ENCODE measurements around the gene VIPAS39. TPM values are rescaled to one million over a fixed set of nuclear protein-coding genes. Genes with fewer than 3 reads are reported as not detected.

Gene VIPAS39
- total and polyA plus RNA-seq, 2 of the 4 experiments (the other 2 are of a cell fraction) = 19.0 to 43.0 TPM

GRCh38 chr14:77489041-77489440, 31.6 kb upstream of the VIPAS39 start:
- H3K9me3 ChIP-seq (ENCODE audit: control insufficient read depth, insufficient read depth, low read length) = no peaks in the 10 kb centered on the region
- H2AFZ ChIP-seq (replicated peaks; ENCODE audit: low read length, poor library complexity) = no peak overlapping the region
- no peak overlapping the region for H4K91ac ChIP-seq (ENCODE audit: insufficient read depth, low read depth, low read length)
- no peak overlapping the region for H3K4me2 ChIP-seq (ENCODE audit: low read depth, low read length)
- H4K20me1 ChIP-seq (ENCODE audit: insufficient read depth, low read length) = no peaks in the 10 kb centered on the region
- H4K8ac ChIP-seq (ENCODE audit: low read depth in 2 of 2, low read length in 2 of 2) = no peak overlapping the region
- no peaks in the 10 kb centered on the region for H3K79me1 ChIP-seq (ENCODE audit: low read depth in 1 of 2, low read length in 2 of 2)
- no peaks in the 10 kb centered on the region for H3K36me3 ChIP-seq (ENCODE audit: control insufficient read depth, insufficient read depth, low read length)
- H2BK120ac ChIP-seq (ENCODE audit: low read depth, low read length) = no peak overlapping the region
- H4K5ac ChIP-seq (ENCODE audit: low read depth, low read length) = no peak overlapping the region
- DNase-seq (no peak), ATAC-seq (ENCODE audit: low read depth) (no peak)
- H3K27ac ChIP-seq (ENCODE audit: insufficient read depth, low read length) = no peak overlapping the region
- no peak overlapping the region for H2AK9ac ChIP-seq (replicated peaks; ENCODE audit: low read depth, low read length, poor library complexity)
- ChIA-PET CTCF (no interaction called here), POLR2A (ENCODE audit: unreplicated experiment) (interaction anchor here (0.5 kb wide), 1 partner anchor 32 kb away, joined by 3 read pairs; the partner anchor contains the start of gene VIPAS39)
- H2BK15ac ChIP-seq (ENCODE audit: low read depth, low read length) = no peak overlapping the region
- intact Hi-C loops (cut with micrococcal nuclease) (no loop called here), in situ Hi-C loops (cut with MboI; ENCODE audit: low sequenced_read_pairs) (no loop called here), dilution Hi-C loops (cut with HindIII; ENCODE audit: low sequenced_read_pairs, unreplicated experiment) (no loop called here)
- no peak for TF ChIP-seq USF2 (IDR thresholded peaks at IDR 0.05; ENCODE audit: low read depth, low read length)
- TF ChIP-seq BHLHE40 (IDR thresholded peaks at IDR 0.05; ENCODE audit: low read depth, low read length) = no peak
- TF ChIP-seq NFE2L2 (IDR thresholded peaks at IDR 0.05; ENCODE audit: low read depth, low read length) = no peak
- no peak for TF ChIP-seq CHD1 (IDR thresholded peaks at IDR 0.05; ENCODE audit: low read depth, low read length)
- no peak for TF ChIP-seq POLR2A (IDR thresholded peaks at IDR 0.05; ENCODE audit: low read depth, low read length)
- no peak for TF ChIP-seq MXI1 (IDR thresholded peaks at IDR 0.05; ENCODE audit: borderline replicate concordance, low read depth, low read length)
- TF ChIP-seq RFX5 (IDR thresholded peaks at IDR 0.05; ENCODE audit: low read depth, low read length) = no peak
- TF ChIP-seq RCOR1 (IDR thresholded peaks at IDR 0.05; ENCODE audit: insufficient replicate concordance, low read length) = no peak
- TF ChIP-seq MAFK (IDR thresholded peaks at IDR 0.05; ENCODE audit: low read depth, low read length) = no peak
- no peak for TF ChIP-seq CTCF (conservative IDR thresholded peaks at IDR 0.05; ENCODE audit: low read depth, low read length)
- TF ChIP-seq RAD21 (IDR thresholded peaks at IDR 0.05; ENCODE audit: low read length) = no peak
- no peak for TF ChIP-seq FOS (IDR thresholded peaks at IDR 0.05; ENCODE audit: low read depth, low read length)
- TF ChIP-seq ELK1 (IDR thresholded peaks at IDR 0.05; ENCODE audit: borderline replicate concordance, low read depth, low read length) = no peak
- no peak overlapping the region for H3K56ac ChIP-seq (ENCODE audit: extremely low read depth, insufficient read depth, low read length)
- no peak overlapping the region for H3K14ac ChIP-seq (replicated peaks; ENCODE audit: low read depth, low read length)
- H3K4me1 ChIP-seq (ENCODE audit: control insufficient read depth, insufficient read depth, low read length) = no peaks in the 10 kb centered on the region
- no CpG with 5 or more reads among the region's 6 CpGs for WGBS, 2 experiments (ENCODE audit: extremely low coverage in 2 of 2, insufficient read length in 1 of 2)
- no peak overlapping the region for H3K18ac ChIP-seq (ENCODE audit: low read depth, low read length)
- no peak overlapping the region for H2BK20ac ChIP-seq (ENCODE audit: low read depth, low read length)
- no peak overlapping the region for H3K9ac ChIP-seq (ENCODE audit: low read depth, low read length)
- no TSS peak for BruUV-seq (replicated peaks)
- no peak overlapping the region for H2AK5ac ChIP-seq (ENCODE audit: low read depth, low read length)
- H3K4me3 ChIP-seq (ENCODE audit: insufficient read depth, low read depth, low read length) = no peak overlapping the region
- no peak overlapping the region for H3K23ac ChIP-seq (ENCODE audit: low read depth, low read length)
- peaks cover 3% of the 10 kb centered on the region; the same call in 1 of the 2 replicates for H3K9me1 ChIP-seq (ENCODE audit: insufficient read depth, low read length)
- H3K27me3 ChIP-seq (ENCODE audit: control insufficient read depth, insufficient read depth, low read length) = peaks cover 3% of the 10 kb centered on the region; the same call in 1 of the 2 replicates
- no peak overlapping the region for H2BK5ac ChIP-seq (ENCODE audit: low read depth, low read length, poor library complexity, severe bottlenecking)
- H3K4ac ChIP-seq (ENCODE audit: low read depth, low read length) = no peak overlapping the region
